K562 (cell line): Measurements from ENCODE around the gene IMP4. TPM values are rescaled to one million over a fixed set of nuclear protein-coding genes. Genes with fewer than 3 reads are reported as not detected.

Experiments
- ARID1B ChIP-seq: fragments of 450-650 bp; IDR thresholded peaks from 2 replicates; pipeline ENCODE4 v1.6.1; 2016; ENCODE audit warnings: antibody characterized with exemption, mild to moderate bottlenecking, inconsistent platforms
- CAMTA2 ChIP-seq: fragments of 250-450 bp; sonication (Bioruptor Pico); conservative IDR thresholded peaks from 2 replicates; pipeline ENCODE4 v1.5.1; 2022
- CHD2 ChIP-seq: IDR thresholded peaks from 2 replicates; pipeline ENCODE4 v1.6.1; 2011; ENCODE audit warnings: low read depth, low read length
- EHMT2 ChIP-seq: fragments of 450-650 bp; IDR thresholded peaks from 2 replicates; pipeline ENCODE4 v1.6.1; 2018; ENCODE audit warnings: antibody characterized with exemption
- FOS ChIP-seq: IDR thresholded peaks from 3 replicates; pipeline ENCODE4 v1.6.1; 2011; ENCODE audit not compliant: insufficient read length; ENCODE audit errors: extremely low read depth
- FOXA3 ChIP-seq, 2 experiments: fragments of 450-650 bp in 1 of 2; sonication (generic) in 1 of 2; formaldehyde crosslinking; IDR thresholded peaks in 1 of 2; conservative IDR thresholded peaks in 1 of 2; 2 replicates each; pipeline versions ENCODE4 v1.4.0 to v1.8.0; 2020 to 2022; ENCODE audit warnings: mild to moderate bottlenecking in 2 of 2, missing genetic modification reagents in 1 of 2
- GTF2E2 ChIP-seq: fragments of 200-800 bp; sonication (Bioruptor generic); IDR thresholded peaks from 2 replicates; pipeline ENCODE4 v1.6.1; 2016; ENCODE audit warnings: missing genetic modification characterization, missing compliant biosample characterization
- IFI16 ChIP-seq: fragments of 250-450 bp; sonication (Bioruptor Pico); IDR thresholded peaks from 2 replicates; pipeline ENCODE4 v2.1.2; 2022; ENCODE audit warnings: mild to moderate bottlenecking, inconsistent platforms
- JUN ChIP-seq, 2 experiments: sonication (generic) in 1 of 2; formaldehyde crosslinking in 1 of 2; IDR thresholded peaks; 2 replicates each; pipeline versions ENCODE4 v1.6.1 to v1.8.0; 2012 to 2022; ENCODE audit warnings: borderline replicate concordance in 2 of 2, mild to moderate bottlenecking in 2 of 2, improper control_type of control experiment in 1 of 2, low read depth in 1 of 2, low read length in 1 of 2, missing genetic modification reagents in 1 of 2
- KAT2B ChIP-seq: IDR thresholded peaks from one replicate; pipeline ENCODE4 v1.6.1; 2012; ENCODE audit warnings: low read depth, mild to moderate bottlenecking, control low read depth, inconsistent platforms, low read length, moderate library complexity
- MAZ ChIP-seq, 2 experiments: fragments of 450-650 bp in 1 of 2; sonication (generic) in 1 of 2; formaldehyde crosslinking; IDR thresholded peaks in 1 of 2; conservative IDR thresholded peaks in 1 of 2; 2 replicates each; pipeline versions ENCODE4 v1.4.0 to v1.5.0; 2020; ENCODE audit warnings: mild to moderate bottlenecking in 1 of 2, missing genetic modification reagents in 1 of 2
- NCOR1 ChIP-seq: fragments of 450-650 bp; IDR thresholded peaks from 2 replicates; pipeline ENCODE4 v1.6.1; 2016; ENCODE audit warnings: mild to moderate bottlenecking, moderate library complexity
- PHF20 ChIP-seq: fragments of 450-650 bp; IDR thresholded peaks from 2 replicates; pipeline ENCODE4 v1.6.1; 2018; ENCODE audit not compliant: partially characterized antibody
- POLR2AphosphoS2 ChIP-seq: IDR thresholded peaks from 2 replicates; pipeline ENCODE4 v1.6.1; 2012; ENCODE audit warnings: low read length, improper control_type of control experiment
- PURB ChIP-seq: sonication (generic); formaldehyde crosslinking; IDR thresholded peaks from 2 replicates; pipeline ENCODE4 v1.9.0; 2021; ENCODE audit warnings: low read depth, mild to moderate bottlenecking, missing genetic modification reagents
- RCOR1 ChIP-seq, 2 experiments: IDR thresholded peaks; 2 replicates each; pipeline ENCODE4 v1.6.1; 2012; ENCODE audit warnings: low read depth in 2 of 2, low read length in 2 of 2, borderline replicate concordance in 1 of 2, improper control_type of control experiment in 1 of 2
- ZBED1 ChIP-seq: IDR thresholded peaks from 2 replicates; pipeline ENCODE4 v1.6.1; 2014
- ZNF57 ChIP-seq: fragments of 450-650 bp; formaldehyde crosslinking; IDR thresholded peaks from 2 replicates; pipeline ENCODE4 v1.4.0; 2020; ENCODE audit warnings: mild to moderate bottlenecking, moderate library complexity
- ZSCAN32 ChIP-seq: fragments of 450-650 bp; formaldehyde crosslinking; IDR thresholded peaks from 2 replicates; pipeline ENCODE4 v1.4.0; 2020; ENCODE audit warnings: mild to moderate bottlenecking, moderate library complexity
- polyA plus RNA-seq, 8 experiments: library from polyadenylated mRNA; depleted of rRNA in 4 of 8; stranded (reverse) in 5 of 8; unstranded in 3 of 8; fragments of >200 nt; fragmentation: Nextera tagmentation in 2 of 8; fragmentation: Illumina TruSeq in 1 of 8; extraction: Ambion mirVana in 2 of 8; extraction: Trizol in 1 of 8; gene quantifications; 2 replicates each; pipeline versions ENCODE4 v1.2.1 to v1.2.3, GENCODE V29; 2011 to 2014; ENCODE audit warnings: inconsistent platforms in 1 of 8, missing spikeins in 1 of 8
- total RNA-seq, 7 experiments: library from RNA; depleted of rRNA in 6 of 7; stranded (reverse); fragments of >200 nt in 6 of 7; fragmentation: Illumina TruSeq in 2 of 7; extraction: Trizol in 2 of 7; gene quantifications; 2 replicates each; pipeline versions ENCODE4 v1.2.1 to v1.2.3, GENCODE V29; 2011 to 2021; ENCODE audit warnings: low replicate concordance in 1 of 7
- TF ChIP-seq, protein P1 (sequence below), 2 experiments: fragments of 450-650 bp; IDR thresholded peaks; 2 replicates each; pipeline ENCODE4 v1.6.1; 2018; ENCODE audit warnings: mild to moderate bottlenecking in 2 of 2, low read depth in 1 of 2; ENCODE audit not compliant: partially characterized antibody in 2 of 2
- TF ChIP-seq, protein P2 (sequence below): IDR thresholded peaks from 2 replicates; pipeline ENCODE4 v1.6.1; 2016; ENCODE audit warnings: missing genetic modification characterization, missing compliant biosample characterization
- TF ChIP-seq, protein P3 (sequence below): fragments of 450-650 bp; IDR thresholded peaks from 2 replicates; pipeline ENCODE4 v1.6.1; 2016; ENCODE audit warnings: antibody characterized with exemption

IMP4 gene
- total and polyA plus RNA-seq, 9 of the 15 experiments (the other 6 are each of a cell fraction or from before 2014, with no cell fraction given) = 35.4 to 209 (median 100.0) TPM

DNA sequence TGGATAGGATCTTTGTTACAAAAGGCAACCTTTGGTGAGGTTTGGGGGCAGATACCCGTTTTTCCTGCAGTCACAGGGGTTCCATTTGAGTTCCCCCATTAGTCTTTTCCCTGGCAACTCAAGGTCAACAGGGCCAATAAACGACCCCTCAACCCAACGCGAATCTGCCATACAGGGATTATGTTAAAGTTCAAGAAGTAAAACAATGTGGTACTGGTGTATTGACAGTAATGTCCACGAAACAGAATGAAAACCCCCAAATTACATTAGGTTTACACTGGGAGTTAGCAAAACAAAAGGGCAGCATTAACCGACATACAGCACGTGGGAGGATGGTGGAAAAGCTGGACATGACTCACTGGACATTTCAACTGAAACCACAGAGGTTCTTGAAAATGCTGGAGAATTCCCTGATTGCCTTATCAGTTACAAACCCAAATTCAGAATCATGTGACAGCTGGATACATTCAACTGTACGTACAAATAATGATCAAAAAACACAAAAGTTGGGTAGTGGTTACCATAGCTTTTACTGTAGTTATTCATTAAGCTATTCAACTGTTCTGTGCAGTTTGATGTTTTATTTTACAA lies 4.9 kb upstream of the IMP4 start (continued):
- TF ChIP-seq, protein P1, sequence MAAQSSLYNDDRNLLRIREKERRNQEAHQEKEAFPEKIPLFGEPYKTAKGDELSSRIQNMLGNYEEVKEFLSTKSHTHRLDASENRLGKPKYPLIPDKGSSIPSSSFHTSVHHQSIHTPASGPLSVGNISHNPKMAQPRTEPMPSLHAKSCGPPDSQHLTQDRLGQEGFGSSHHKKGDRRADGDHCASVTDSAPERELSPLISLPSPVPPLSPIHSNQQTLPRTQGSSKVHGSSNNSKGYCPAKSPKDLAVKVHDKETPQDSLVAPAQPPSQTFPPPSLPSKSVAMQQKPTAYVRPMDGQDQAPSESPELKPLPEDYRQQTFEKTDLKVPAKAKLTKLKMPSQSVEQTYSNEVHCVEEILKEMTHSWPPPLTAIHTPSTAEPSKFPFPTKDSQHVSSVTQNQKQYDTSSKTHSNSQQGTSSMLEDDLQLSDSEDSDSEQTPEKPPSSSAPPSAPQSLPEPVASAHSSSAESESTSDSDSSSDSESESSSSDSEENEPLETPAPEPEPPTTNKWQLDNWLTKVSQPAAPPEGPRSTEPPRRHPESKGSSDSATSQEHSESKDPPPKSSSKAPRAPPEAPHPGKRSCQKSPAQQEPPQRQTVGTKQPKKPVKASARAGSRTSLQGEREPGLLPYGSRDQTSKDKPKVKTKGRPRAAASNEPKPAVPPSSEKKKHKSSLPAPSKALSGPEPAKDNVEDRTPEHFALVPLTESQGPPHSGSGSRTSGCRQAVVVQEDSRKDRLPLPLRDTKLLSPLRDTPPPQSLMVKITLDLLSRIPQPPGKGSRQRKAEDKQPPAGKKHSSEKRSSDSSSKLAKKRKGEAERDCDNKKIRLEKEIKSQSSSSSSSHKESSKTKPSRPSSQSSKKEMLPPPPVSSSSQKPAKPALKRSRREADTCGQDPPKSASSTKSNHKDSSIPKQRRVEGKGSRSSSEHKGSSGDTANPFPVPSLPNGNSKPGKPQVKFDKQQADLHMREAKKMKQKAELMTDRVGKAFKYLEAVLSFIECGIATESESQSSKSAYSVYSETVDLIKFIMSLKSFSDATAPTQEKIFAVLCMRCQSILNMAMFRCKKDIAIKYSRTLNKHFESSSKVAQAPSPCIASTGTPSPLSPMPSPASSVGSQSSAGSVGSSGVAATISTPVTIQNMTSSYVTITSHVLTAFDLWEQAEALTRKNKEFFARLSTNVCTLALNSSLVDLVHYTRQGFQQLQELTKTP (IDR thresholded peaks at IDR 0.05; ENCODE audit: low read depth in 1 of 2, partially characterized antibody in 2 of 2) = peak in 1 of 2 experiments; percentile 25
- 0 out of 2 replicates have a peak, but pooled peaks have one; percentile 27 for TF ChIP-seq NCOR1
- TF ChIP-seq ZBED1 = no peak
- TF ChIP-seq ARID1B = peak; percentile 80
- TF ChIP-seq IFI16 (CRISPR knock-in tag) = 0 out of 2 replicates have a peak, but pooled peaks have one; percentile 20
- peak; percentile 12 for TF ChIP-seq FOS
- TF ChIP-seq, protein P2, sequence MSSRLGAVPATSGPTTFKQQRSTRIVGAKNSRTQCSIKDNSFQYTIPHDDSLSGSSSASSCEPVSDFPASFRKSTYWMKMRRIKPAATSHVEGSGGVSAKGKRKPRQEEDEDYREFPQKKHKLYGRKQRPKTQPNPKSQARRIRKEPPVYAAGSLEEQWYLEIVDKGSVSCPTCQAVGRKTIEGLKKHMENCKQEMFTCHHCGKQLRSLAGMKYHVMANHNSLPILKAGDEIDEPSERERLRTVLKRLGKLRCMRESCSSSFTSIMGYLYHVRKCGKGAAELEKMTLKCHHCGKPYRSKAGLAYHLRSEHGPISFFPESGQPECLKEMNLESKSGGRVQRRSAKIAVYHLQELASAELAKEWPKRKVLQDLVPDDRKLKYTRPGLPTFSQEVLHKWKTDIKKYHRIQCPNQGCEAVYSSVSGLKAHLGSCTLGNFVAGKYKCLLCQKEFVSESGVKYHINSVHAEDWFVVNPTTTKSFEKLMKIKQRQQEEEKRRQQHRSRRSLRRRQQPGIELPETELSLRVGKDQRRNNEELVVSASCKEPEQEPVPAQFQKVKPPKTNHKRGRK = no peak
- no peak for TF ChIP-seq CAMTA2 (CRISPR knock-in tag)
- peak; percentile 72 for TF ChIP-seq GTF2E2 (tag)
- TF ChIP-seq MAZ (CRISPR knock-in tag; conservative IDR thresholded peaks at IDR 0.05 in 1 of 2, IDR thresholded peaks at IDR 0.05 in 1 of 2) = no peak
- 0 out of 2 replicates have a peak, but pooled peaks have one; percentile 18 for TF ChIP-seq ZSCAN32 (CRISPR knock-in tag)
- peak in 1 of 2 experiments; percentile 43; a peak in 1 of 4 replicates for TF ChIP-seq RCOR1 (IDR thresholded peaks at IDR 0.05; ENCODE audit: borderline replicate concordance in 1 of 2, low read depth in 2 of 2, low read length in 2 of 2)
- no peak for TF ChIP-seq PURB (CRISPR knock-in tag)
- TF ChIP-seq, protein P3, sequence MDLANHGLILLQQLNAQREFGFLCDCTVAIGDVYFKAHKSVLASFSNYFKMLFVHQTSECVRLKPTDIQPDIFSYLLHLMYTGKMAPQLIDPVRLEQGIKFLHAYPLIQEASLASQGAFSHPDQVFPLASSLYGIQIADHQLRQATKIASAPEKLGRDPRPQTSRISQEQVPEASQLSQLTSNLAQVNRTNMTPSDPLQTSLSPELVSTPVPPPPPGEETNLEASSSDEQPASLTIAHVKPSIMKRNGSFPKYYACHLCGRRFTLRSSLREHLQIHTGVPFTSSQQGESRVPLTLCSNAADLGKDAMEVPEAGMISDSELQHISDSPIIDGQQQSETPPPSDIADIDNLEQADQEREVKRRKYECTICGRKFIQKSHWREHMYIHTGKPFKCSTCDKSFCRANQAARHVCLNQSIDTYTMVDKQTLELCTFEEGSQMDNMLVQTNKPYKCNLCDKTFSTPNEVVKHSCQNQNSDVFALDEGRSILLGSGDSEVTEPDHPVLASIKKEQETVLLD = no peak
- peak; percentile 52; the same call in 1 of the 2 replicates for TF ChIP-seq EHMT2
- no peak for TF ChIP-seq CHD2
- no peak for TF ChIP-seq PHF20
- no peak for TF ChIP-seq ZNF57 (CRISPR knock-in tag)
- TF ChIP-seq JUN (IDR thresholded peaks at IDR 0.05; ENCODE audit: borderline replicate concordance, low read depth, low read length) = peak; percentile 82; the same call in 1 of the 2 replicates
- TF ChIP-seq JUN (CRISPR knock-in tag; IDR thresholded peaks at IDR 0.05; ENCODE audit: borderline replicate concordance) = 0 out of 2 replicates have a peak, but pooled peaks have one; percentile 34
- TF ChIP-seq KAT2B = no peak
- TF ChIP-seq POLR2AphosphoS2 = no peak
- TF ChIP-seq FOXA3 (CRISPR knock-in tag; conservative IDR thresholded peaks at IDR 0.05 in 1 of 2, IDR thresholded peaks at IDR 0.05 in 1 of 2) = peak in 1 of 2 experiments; percentile 60; a peak in 1 of 4 replicates
